ENCODE results near the gene SMC1A.
"Not testable (repeated sequence)": the region's sequence is repeated elsewhere in the genome, so short reads cannot be mapped to it uniquely, and the experiment has no call there.

The SMC1A gene

GRCh38 chrX:53422086-53422860 lies at the start of gene SMC1A:
TSS of gene SMC1A (minus strand) at chrX:53422654. CDS start at chrX:53422600, 54 bp downstream.
- DNase-seq (ENCODE audit: low read depth), result peak; percentile 95

DNA sequence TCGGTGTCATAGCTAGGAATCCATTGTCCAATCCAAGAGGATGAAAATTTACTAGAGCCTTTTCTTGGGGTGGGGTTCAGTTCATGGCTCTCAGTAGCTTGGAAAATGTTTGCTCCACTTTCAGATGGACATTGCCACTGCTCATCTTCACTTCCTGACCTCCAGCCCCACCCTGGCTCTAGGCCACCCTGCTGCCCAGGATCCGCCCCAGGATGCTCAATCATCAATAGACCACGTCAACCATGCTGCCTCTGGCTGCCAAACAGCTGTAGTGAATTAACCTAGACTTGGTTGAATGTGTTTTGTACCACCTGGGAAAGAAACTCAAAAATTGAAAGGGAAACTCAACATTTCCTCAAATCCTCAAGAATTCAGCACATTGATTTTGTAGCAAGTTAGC lies 48.9 kb upstream of the SMC1A start:
- no peak for DNase-seq (ENCODE audit: low read depth)

- DNase-seq (ENCODE audit: low read depth), result not testable (repeated sequence)
Observed at GRCh38 chrX:53468659-53469058, 46.2 kb upstream of the SMC1A start.

GRCh38 chrX:53458082-53458481 lies 35.6 kb upstream of the SMC1A start:
- DNase-seq (ENCODE audit: low read depth), result no peak

DNA sequence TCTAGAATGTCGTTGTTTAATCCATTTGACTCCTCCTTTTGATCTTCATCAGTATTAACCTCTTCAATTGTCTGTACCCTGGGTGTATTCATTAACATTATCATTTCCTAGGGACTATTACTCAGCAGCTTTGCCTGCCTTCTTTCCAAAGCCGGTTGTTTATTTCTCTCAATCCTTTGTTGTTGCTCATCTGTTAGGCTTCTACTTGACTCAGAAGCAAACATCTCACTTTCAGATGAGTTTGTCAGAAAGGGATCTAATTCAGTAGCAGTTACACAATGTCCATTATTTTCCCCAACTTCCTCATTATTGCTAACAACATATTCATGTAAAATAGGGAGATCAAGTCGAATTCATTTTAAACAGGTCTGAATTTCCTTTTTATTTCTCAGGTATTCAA lies 33.8 kb upstream of the SMC1A start:
- no peak for DNase-seq (ENCODE audit: low read depth)

- DNase-seq (ENCODE audit: low read depth), result no peak
Observed at GRCh38 chrX:53452812-53453211, 30.4 kb upstream of the SMC1A start.

DNA sequence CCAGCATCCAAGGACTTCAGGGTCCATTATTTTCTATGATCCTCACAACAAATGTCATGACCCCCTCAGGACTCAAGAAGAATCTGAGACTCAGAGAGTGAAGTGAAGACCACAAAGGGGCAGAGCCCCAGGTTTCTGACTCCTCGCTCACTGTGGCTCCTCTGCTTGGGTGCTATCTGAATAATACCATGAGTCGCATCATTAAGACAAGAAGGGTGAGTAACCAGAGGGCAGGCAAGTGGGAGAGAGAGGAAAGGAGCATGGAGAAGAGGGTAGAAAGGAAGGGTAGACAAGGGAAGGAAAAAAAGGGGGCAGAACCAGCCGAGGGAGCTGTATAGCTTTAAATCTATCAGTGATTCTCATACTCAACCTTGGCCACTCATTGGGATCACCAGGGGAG lies 27.2 kb upstream of the SMC1A start:
- no peak for DNase-seq (ENCODE audit: low read depth)

DNA sequence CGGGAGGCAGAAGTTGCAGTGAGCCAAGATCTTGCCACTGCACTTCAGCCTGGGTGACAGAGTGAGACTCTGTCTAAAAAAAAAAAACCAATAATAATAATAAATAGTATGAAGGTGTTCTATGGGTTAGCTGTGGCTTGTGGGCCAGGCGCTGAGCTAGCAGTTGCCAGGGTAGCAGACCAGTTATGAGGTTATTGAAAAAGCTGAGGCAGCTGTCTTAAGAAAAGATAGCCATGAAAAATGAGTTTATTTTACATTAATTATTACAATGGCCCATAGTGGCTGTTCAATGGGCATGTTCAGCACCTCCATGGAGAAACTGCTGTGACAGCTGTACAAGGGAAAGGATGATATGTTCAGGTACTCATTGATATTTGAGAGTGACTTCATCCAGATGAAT lies 25.0 kb upstream of the SMC1A start:
- DNase-seq (ENCODE audit: low read depth), result no peak

DNA sequence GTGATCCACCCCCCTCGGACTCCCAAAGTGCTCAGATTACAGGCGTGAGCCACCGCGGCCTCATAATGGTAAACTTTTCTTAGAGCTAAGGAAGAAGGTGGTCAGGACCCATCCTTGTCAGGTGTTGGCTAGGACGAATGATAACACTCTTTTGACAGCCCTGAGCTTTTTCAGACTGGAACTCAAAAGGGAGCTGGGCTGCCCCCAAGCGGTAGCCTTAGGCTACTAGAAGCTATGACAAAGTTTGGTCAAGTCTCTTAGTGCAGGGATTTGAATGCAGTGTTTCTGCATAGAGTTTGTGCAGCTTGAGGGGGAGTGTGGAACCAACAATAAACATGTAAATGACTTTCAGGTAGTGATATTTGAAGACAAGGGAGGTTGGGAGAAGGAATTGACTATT lies 23.5 kb upstream of the SMC1A start:
- no peak for DNase-seq (ENCODE audit: low read depth)

GRCh38 chrX:53442322-53442631 lies 19.8 kb upstream of the SMC1A start:
- DNase-seq (ENCODE audit: low read depth), result no peak

- peak; percentile 37 for DNase-seq (ENCODE audit: low read depth)
Observed at GRCh38 chrX:53441531-53442321, 19.3 kb upstream of the SMC1A start.

GRCh38 chrX:53440621-53441517 lies 18.4 kb upstream of the SMC1A start:
- DNase-seq (ENCODE audit: low read depth), result peak; percentile 36

DNA sequence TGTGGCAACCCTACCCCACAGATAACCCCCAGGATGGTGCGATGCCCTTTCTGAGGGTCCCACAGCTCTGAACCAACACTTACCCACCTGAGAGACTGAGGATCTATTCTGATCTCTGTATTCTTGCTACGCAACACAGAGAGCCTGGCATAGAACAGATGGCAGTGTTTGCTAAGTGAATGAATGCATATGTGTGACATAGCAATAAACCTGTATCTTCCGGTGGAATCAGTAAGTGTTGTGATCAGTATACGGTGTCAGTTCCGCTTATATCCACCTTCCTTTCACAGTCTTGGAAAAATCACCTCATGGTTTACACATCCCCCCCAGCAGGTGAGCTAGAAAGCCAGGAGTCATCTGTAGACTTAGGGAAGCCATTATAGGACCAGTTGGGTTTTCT lies 17.6 kb upstream of the SMC1A start:
- DNase-seq (ENCODE audit: low read depth), result no peak

GRCh38 chrX:53438832-53439230 lies 16.4 kb upstream of the SMC1A start:
- no peak for DNase-seq (ENCODE audit: low read depth)

DNA sequence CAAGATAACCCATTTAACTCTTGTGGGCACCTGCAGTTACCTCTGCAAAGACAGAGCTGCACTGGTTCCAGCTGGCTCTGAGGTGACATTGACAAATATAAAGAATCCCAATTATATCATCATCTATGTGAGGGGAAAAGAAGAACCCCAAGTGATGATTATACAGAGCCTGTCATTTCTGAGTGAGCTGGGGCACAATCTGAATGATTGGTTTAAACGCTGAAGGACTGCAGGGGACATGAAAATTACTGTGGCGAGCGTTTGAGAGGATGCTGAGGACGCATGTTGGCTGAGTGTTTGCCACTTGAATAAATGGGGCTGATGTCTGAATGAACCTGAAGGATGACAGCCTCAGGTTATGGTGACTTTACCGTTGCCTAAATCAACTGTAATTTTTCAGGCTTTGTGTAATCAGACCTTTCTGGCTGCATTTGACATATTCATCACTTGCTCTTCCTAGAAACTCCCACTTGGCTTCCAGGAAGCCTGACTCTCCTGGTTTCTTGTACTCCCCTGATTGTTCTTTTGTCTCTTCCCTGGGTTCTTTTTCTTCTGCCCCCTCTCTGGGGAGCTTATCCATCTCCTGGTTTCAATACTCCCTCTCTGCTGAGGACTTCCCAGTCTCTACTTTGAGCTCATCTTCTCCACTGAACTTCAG lies 15.8 kb upstream of the SMC1A start:
- DNase-seq (ENCODE audit: low read depth), result no peak

- no peak for DNase-seq (ENCODE audit: low read depth)
Observed at GRCh38 chrX:53437206-53437605, 14.8 kb upstream of the SMC1A start.

GRCh38 chrX:53435997-53436396 lies 13.5 kb upstream of the SMC1A start:
- peak; percentile 40 for DNase-seq (ENCODE audit: low read depth)

- peak; percentile 55 for DNase-seq (ENCODE audit: low read depth)
Observed at GRCh38 chrX:53433651-53434639, 11.5 kb upstream of the SMC1A start, which contains the start of gene HSD17B10. TSS of gene HSD17B10 (minus strand) at chrX:53434370. CDS start at chrX:53434345, 25 bp downstream.

GRCh38 chrX:53430231-53430630 lies 7.8 kb upstream of the SMC1A start:
- no peak for DNase-seq (ENCODE audit: low read depth)

DNA sequence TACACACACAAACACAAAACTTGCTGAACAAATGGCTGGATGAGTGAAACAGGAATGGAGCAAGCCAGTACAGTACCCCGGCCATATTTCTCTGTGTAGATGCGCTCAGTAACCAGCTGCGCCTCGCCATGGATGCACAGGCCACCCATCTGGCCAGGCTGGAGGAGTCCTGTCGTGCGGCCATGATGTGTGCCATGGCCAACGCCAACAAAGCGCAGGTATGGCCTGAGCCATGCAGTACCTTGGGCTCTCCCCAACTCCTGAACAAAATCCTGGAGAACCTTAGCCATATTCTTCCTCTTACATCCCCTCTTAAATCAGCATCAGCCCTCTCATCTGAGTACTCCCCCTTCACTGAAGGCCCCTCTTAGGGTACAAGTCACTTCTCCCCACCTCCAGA lies 7.3 kb upstream of the SMC1A start:
- no peak for DNase-seq (ENCODE audit: low read depth)

GRCh38 chrX:53422861-53423306 lies 430 bp upstream of the SMC1A start, which contains the start of gene RIBC1:
TSS of gene RIBC1 (plus strand) at chrX:53422873. CDS start at chrX:53426277, 3,404 bp downstream.
- no peak for DNase-seq (ENCODE audit: low read depth)
